ENCODE data around the gene HES4. TPM values are rescaled to one million over a fixed set of nuclear protein-coding genes. Genes with fewer than 3 reads are reported as not detected.

The HES4 gene
- total and polyA plus RNA-seq, 2 donors (not counting 3 experiments of a cell fraction or from before 2014, with no cell fraction given): 30.5 to 37.6 TPM

DNA sequence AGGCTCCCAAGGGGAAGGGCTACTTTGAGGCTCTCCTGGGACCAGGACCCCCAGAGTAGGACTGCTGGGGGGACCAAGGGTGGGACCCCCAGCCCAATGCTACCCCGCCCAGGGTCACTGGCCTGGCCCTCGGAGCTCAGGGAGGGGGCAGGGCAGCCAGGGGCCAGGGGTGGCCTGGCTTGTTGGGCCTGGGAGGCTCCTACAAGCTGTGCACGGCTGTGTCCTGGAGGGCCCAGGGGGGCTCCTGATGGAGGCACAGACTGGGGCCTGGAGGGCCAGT is 2.2 kb downstream of the HES4 start:
- Histone ChIP-seq H3K4me1 (ENCODE audit: control insufficient read depth, extremely low read depth, insufficient read depth, low read length) (peaks cover 9% of the 10 kb centered on the region), H3K4me3 (replicated peaks in 1 of 3; ENCODE audit: insufficient read depth in 1 of 3, low read depth in 1 of 3, low read length in 3 of 3) (no peak overlapping the region), H2AFZ (ENCODE audit: low read depth, low read length) (no peak overlapping the region), H3K36me3 (ENCODE audit: control insufficient read depth in 2 of 2, extremely low read depth in 1 of 2, insufficient read depth in 2 of 2, low read length in 2 of 2) (no peaks in the 10 kb centered on the region), H4K20me1 (replicated peaks; ENCODE audit: control insufficient read depth, extremely low read depth, insufficient read depth, low read length) (no peaks in the 10 kb centered on the region), H3K9me1 (replicated peaks; ENCODE audit: control insufficient read depth, extremely low read depth, insufficient read depth, low read length) (no peaks in the 10 kb centered on the region), H3K27ac (ENCODE audit: insufficient read depth, low read depth, low read length) (no peak overlapping the region), H3K79me2 (ENCODE audit: control insufficient read depth, insufficient read depth, low read length) (no peaks in the 10 kb centered on the region), H3K9ac (replicated peaks; ENCODE audit: extremely low read depth, insufficient read depth, low read length) (no peak overlapping the region), H3K4me2 (ENCODE audit: insufficient read depth, low read length) (no peak overlapping the region), H3K27me3 (ENCODE audit: control insufficient read depth in 2 of 2, insufficient read depth in 2 of 2, low read length in 2 of 2) (peaks cover 0 to 19% of the 10 kb centered on the region in 2 experiments), H3K9me3 (replicated peaks; ENCODE audit: control insufficient read depth, insufficient read depth, low read length) (no peaks in the 10 kb centered on the region)
- POLR2A ChIA-PET: no interaction called here
- CTCF ChIA-PET: interaction anchor here (1.8 kb wide), 1 partner anchor 13 kb away, joined by 13 read pairs; no protein-coding TSS in a partner anchor
- dilution Hi-C loops (cut with MboI; ENCODE audit: extremely low pct_ligation_motif_present, low sequenced_read_pairs): no loop called here
- FAIRE-seq (no peak), DNase-seq (ENCODE audit: low read depth, low spot score) (no peak)
- TF ChIP-seq, protein P1, sequence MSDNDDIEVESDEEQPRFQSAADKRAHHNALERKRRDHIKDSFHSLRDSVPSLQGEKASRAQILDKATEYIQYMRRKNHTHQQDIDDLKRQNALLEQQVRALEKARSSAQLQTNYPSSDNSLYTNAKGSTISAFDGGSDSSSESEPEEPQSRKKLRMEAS (IDR thresholded peaks at IDR 0.05; ENCODE audit: insufficient read depth, insufficient read length): no peak
- TF ChIP-seq CTCF (IDR thresholded peaks at IDR 0.05; ENCODE audit: extremely low read depth in 1 of 2, insufficient read depth in 1 of 2, low read depth in 1 of 2, low read length in 2 of 2) (no peak), FOS (IDR thresholded peaks at IDR 0.05; ENCODE audit: borderline replicate concordance, insufficient read depth, low read length) (no peak), POLR2AphosphoS5 (IDR thresholded peaks at IDR 0.05; ENCODE audit: insufficient read depth, low read depth, low read length) (no peak)
- intact Hi-C loops (cut with micrococcal nuclease): no loop called here
- no TSS peak for BruUV-seq (replicated peaks)
